HCT116 (cell line): ENCODE data around the gene DMKN. TPM values are rescaled to one million over a fixed set of nuclear protein-coding genes. Genes with fewer than 3 reads are reported as not detected.
A peak's percentile ranks its signal among the peaks of the same experiment; 100 is the strongest.

Source experiments
- ATAC-seq: fragments of 200-7000 bp; cut with Tn5 transposase; 2 replicates; pipeline ENCODE4 v1.9.1; 2020; ENCODE audit warnings: mild to moderate bottlenecking, moderate library complexity
- BruUV-seq: library from RNA; stranded (reverse); fragments of 400-500 nt; replicated peaks from 2 replicates; lab custom pipeline; 2021; lab: Mats Ljungman, UMichigan
- CTCF ChIA-PET: fragments of 300-600 bp; sonication (Branson Sonifier 250); formaldehyde crosslinking; loops from one replicate; lab custom pipeline; 2021; ENCODE audit warnings: antibody characterized with exemption; lab: Charles Lee
- POLR2A ChIA-PET: fragments of 300-600, 350-600 bp; sonication (Branson Sonifier 250); formaldehyde crosslinking; loops from one replicate; lab custom pipeline; 2021; ENCODE audit warnings: antibody characterized with exemption; lab: Charles Lee
- RAD21 ChIA-PET, 2 experiments: fragments of 300-600 bp; sonication (Branson Sonifier 250); formaldehyde crosslinking; loops; one replicate each; lab custom pipeline; 2023; ENCODE audit warnings: low total read pairs in 2 of 2; ENCODE audit not compliant: uncharacterized antibody in 2 of 2, unreplicated experiment in 2 of 2, low non-redundant PET in 1 of 2; lab: Charles Lee
- DNase-seq: peaks from one replicate; pipeline ENCODE4 v3.0.0-alpha.2; 2010; ENCODE audit warnings: low read depth, low spot score
- H2AFZ ChIP-seq: fragments of 200-600 bp; shearing (Covaris generic), sonication (generic); 2 replicates; pipeline ENCODE4 v1.6.1; 2017; ENCODE audit warnings: low read depth, mixed run types, mixed read lengths, antibody characterized with exemption, low read length; ENCODE audit not compliant: poor library complexity, severe bottlenecking
- H3K27ac ChIP-seq: 2 replicates; pipeline ENCODE4 v1.5.1; 2012; ENCODE audit warnings: low read depth, low read length
- H3K27me3 ChIP-seq: fragments of 200-600 bp; sonication (generic); 2 replicates; pipeline ENCODE4 v1.6.1; 2016; ENCODE audit warnings: mixed run types, low read length, mixed read lengths; ENCODE audit not compliant: insufficient read depth
- H3K36me3 ChIP-seq, 2 experiments: fragments of 200-500 bp in 1 of 2; fragments of 200-600 bp in 1 of 2; sonication (Bioruptor generic) in 1 of 2; sonication (generic) in 1 of 2; 2 replicates each; pipeline versions ENCODE4 v1.5.1 to v1.6.1; 2014 to 2016; ENCODE audit warnings: low read length in 2 of 2, inconsistent platforms in 1 of 2, mixed read lengths in 1 of 2, mixed run types in 1 of 2; ENCODE audit not compliant: insufficient read depth in 2 of 2, control insufficient read depth in 1 of 2
- H3K4me1 ChIP-seq, 2 experiments: fragments of 200-600 bp in 1 of 2; sonication (generic) in 1 of 2; 2 replicates each; pipeline versions ENCODE4 v1.5.1 to v1.6.1; 2012 to 2017; ENCODE audit warnings: low read length in 2 of 2, inconsistent platforms in 1 of 2, mild to moderate bottlenecking in 1 of 2, mixed read lengths in 1 of 2, mixed run types in 1 of 2, moderate library complexity in 1 of 2; ENCODE audit not compliant: insufficient read depth in 2 of 2, control insufficient read depth in 1 of 2
- H3K4me2 ChIP-seq: fragments of 200-600 bp; sonication (generic); 2 replicates; pipeline ENCODE4 v1.6.1; 2017; ENCODE audit warnings: mixed run types, low read length, mixed read lengths
- H3K4me3 ChIP-seq, 2 experiments: fragments of 200-600 bp in 1 of 2; sonication (generic) in 1 of 2; replicated peaks in 1 of 2; 2 replicates each; pipeline ENCODE4 v1.5.1; 2011 to 2016; ENCODE audit warnings: low read length in 2 of 2, control low read depth in 1 of 2, low read depth in 1 of 2, mild to moderate bottlenecking in 1 of 2, mixed read lengths in 1 of 2, mixed run types in 1 of 2
- H3K79me2 ChIP-seq: fragments of 200-600 bp; sonication (generic); 2 replicates; pipeline ENCODE4 v1.6.1; 2017; ENCODE audit warnings: mild to moderate bottlenecking, mixed run types, low read length, moderate library complexity, mixed read lengths; ENCODE audit not compliant: insufficient read depth
- H3K9ac ChIP-seq: fragments of 200-600 bp; sonication (generic); 2 replicates; pipeline ENCODE4 v1.6.1; 2016; ENCODE audit warnings: low read length, mixed read lengths
- H3K9me2 ChIP-seq: fragments of 200-600 bp; sonication (generic), shearing (Covaris generic); 2 replicates; pipeline ENCODE4 v1.6.1; 2017; ENCODE audit warnings: mixed run types, mild to moderate bottlenecking, moderate library complexity; ENCODE audit not compliant: insufficient read depth
- H3K9me3 ChIP-seq, 2 experiments: fragments of 200-500 bp in 1 of 2; fragments of 200-600 bp in 1 of 2; sonication (Bioruptor generic) in 1 of 2; sonication (generic) in 1 of 2; 2 replicates each; pipeline ENCODE4 v1.6.1; 2014 to 2017; ENCODE audit warnings: low read length in 2 of 2, mixed read lengths in 2 of 2, inconsistent platforms in 1 of 2, low read depth in 1 of 2, mild to moderate bottlenecking in 1 of 2, mixed run types in 1 of 2, moderate library complexity in 1 of 2; ENCODE audit not compliant: control insufficient read depth in 1 of 2, insufficient read depth in 1 of 2
- H4K20me1 ChIP-seq: fragments of 200-600 bp; sonication (generic), shearing (Covaris generic); 2 replicates; pipeline ENCODE4 v1.6.1; 2017; ENCODE audit warnings: mixed run types, mild to moderate bottlenecking, moderate library complexity; ENCODE audit not compliant: insufficient read depth
- ATF3 ChIP-seq: IDR thresholded peaks from 2 replicates; pipeline ENCODE4 v1.6.1; 2012
- CBX3 ChIP-seq: IDR thresholded peaks from 2 replicates; pipeline ENCODE4 v1.6.1; 2012; ENCODE audit warnings: low read depth
- CEBPB ChIP-seq: IDR thresholded peaks from 2 replicates; pipeline ENCODE4 v1.6.1; 2012; ENCODE audit warnings: low read depth
- EGR1 ChIP-seq: IDR thresholded peaks from 2 replicates; pipeline ENCODE4 v1.6.1; 2012; ENCODE audit warnings: low read depth
- ELF1 ChIP-seq: IDR thresholded peaks from 2 replicates; pipeline ENCODE4 v1.6.1; 2012; ENCODE audit warnings: low read depth, borderline replicate concordance
- EZH2 ChIP-seq: fragments of 200-600 bp; sonication (generic); IDR thresholded peaks from 2 replicates; pipeline ENCODE4 v1.6.1; 2017; ENCODE audit warnings: antibody characterized with exemption, mixed run types
- FOSL1 ChIP-seq: IDR thresholded peaks from 2 replicates; pipeline ENCODE4 v1.6.1; 2012; ENCODE audit warnings: low read depth
- MAX ChIP-seq: IDR thresholded peaks from 2 replicates; pipeline ENCODE4 v1.6.1; 2012
- POLR2A ChIP-seq: IDR thresholded peaks from 2 replicates; pipeline ENCODE4 v1.7.0; 2011; ENCODE audit warnings: borderline replicate concordance; ENCODE audit not compliant: insufficient read depth, insufficient read length; ENCODE audit errors: extremely low read depth
- RAD21 ChIP-seq: IDR thresholded peaks from 2 replicates; pipeline ENCODE4 v1.6.1; 2012; ENCODE audit warnings: low read depth, mild to moderate bottlenecking
- SIN3A ChIP-seq: IDR thresholded peaks from 2 replicates; pipeline ENCODE4 v1.6.1; 2012; ENCODE audit warnings: low read depth
- SP1 ChIP-seq: IDR thresholded peaks from 2 replicates; pipeline ENCODE4 v1.6.1; 2012; ENCODE audit warnings: low read depth
- SRF ChIP-seq: IDR thresholded peaks from 2 replicates; pipeline ENCODE4 v1.6.1; 2012; ENCODE audit warnings: low read depth
- YY1 ChIP-seq: IDR thresholded peaks from 2 replicates; pipeline ENCODE4 v1.6.1; 2011; ENCODE audit warnings: low read length, low read depth, moderate library complexity, mild to moderate bottlenecking; ENCODE audit not compliant: insufficient replicate concordance; ENCODE audit errors: extremely low read depth
- ZBTB33 ChIP-seq: IDR thresholded peaks from 2 replicates; pipeline ENCODE4 v1.6.1; 2011; ENCODE audit warnings: mild to moderate bottlenecking, low read length, moderate library complexity; ENCODE audit not compliant: insufficient replicate concordance; ENCODE audit errors: extremely low read depth
- ZFX ChIP-seq: fragments of 450-650 bp; IDR thresholded peaks from 2 replicates; pipeline ENCODE4 v1.6.1; 2017
- intact Hi-C: fragments of 100-400 bp; cut with micrococcal nuclease; formaldehyde crosslinking; loops from 2 replicates; pipeline ENCODE4 v1.10.0; 2022
- total RNA-seq: library from RNA; stranded (reverse); gene quantifications from one replicate; pipeline ENCODE4 v1.2.1, GENCODE V29; 2021; ENCODE audit not compliant: unreplicated experiment

Gene DMKN
- total RNA-seq, 1 experiment from 2014 or later, result 246 TPM

GRCh38 chr19:35545001-35545854 is 31.8 kb upstream of the DMKN start, which contains the start of gene TMEM147 (continued):
- TF ChIP-seq ZBTB33 (peak; percentile 25), CEBPB (no peak)
- TF ChIP-seq, all 23 proteins: peak for 8

- Histone ChIP-seq H2AFZ (no peak overlapping the region), H3K36me3 (peaks cover 11 to 42% of the 10 kb centered on the region in 2 experiments; a peak in 3 of 4 replicates), H3K79me2 (peaks cover 56% of the 10 kb centered on the region), H3K4me3 (peak overlapping the region; percentile 69 to 100), H3K9me2 (no peaks in the 10 kb centered on the region), H3K4me2 (peak overlapping the region; percentile 98), H4K20me1 (no peaks in the 10 kb centered on the region), H3K9me3 (no peaks in the 10 kb centered on the region), H3K27me3 (no peaks in the 10 kb centered on the region), H3K27ac (peak overlapping the region; percentile 89), H3K9ac (peak overlapping the region; percentile 100), H3K4me1 (peaks cover 9 to 22% of the 10 kb centered on the region in 2 experiments)
- ATAC-seq (no peak), DNase-seq (no peak)
- RAD21 ChIA-PET, result interaction anchor here in 1 of 2 experiments (0.7 kb wide), 1 partner anchor 10 kb away, joined by 3 read pairs; no protein-coding TSS in a partner anchor
- no TSS peak for BruUV-seq
- POLR2A ChIA-PET, result interaction anchor here (0.8 kb wide), 1 partner anchor 99 kb away, joined by 3 read pairs; no protein-coding TSS in a partner anchor
- intact Hi-C loops, result loop anchor here (10.0 kb wide), 1 partner anchor 391 kb away; the partner anchor contains the start of gene LRFN3
- CTCF ChIA-PET, result no interaction called here
- TF ChIP-seq EGR1 (no peak), SRF (no peak), POLR2A (no peak), MAX (no peak), EZH2 (no peak), CEBPB (no peak), SP1 (no peak), ATF3 (no peak), CBX3 (no peak), FOSL1 (no peak), SIN3A (no peak), ZBTB33 (no peak), ZFX (no peak), YY1 (no peak), RAD21 (no peak), ELF1 (no peak)
Observed at GRCh38 chr19:35544110-35544802, 30.8 kb upstream of the DMKN start.
